HG02763 (cell line): ENCODE measurements around the gene USP53.
"Not testable (repeated sequence)": the region's sequence is repeated elsewhere in the genome, so short reads cannot be mapped to it uniquely, and the experiment has no call there.

Experiments
- ATAC-seq: cut with Tn5 transposase; IDR thresholded peaks from one replicate; pipeline ENCODE4 v1.9.1; 2021; ENCODE audit warnings: mild to moderate bottlenecking, moderate library complexity; ENCODE audit not compliant: unreplicated experiment

USP53 gene

GRCh38 chr4:119313237-119313636, 100.7 kb downstream of the USP53 start:
- ATAC-seq = no peak

- ATAC-seq = no peak
Observed at GRCh38 chr4:119314356-119314755, 101.8 kb downstream of the USP53 start.

GRCh38 chr4:119315036-119315435, 102.5 kb downstream of the USP53 start:
- ATAC-seq = no peak

- ATAC-seq = no peak
Observed at GRCh38 chr4:119317990-119318389, 105.5 kb downstream of the USP53 start.

DNA sequence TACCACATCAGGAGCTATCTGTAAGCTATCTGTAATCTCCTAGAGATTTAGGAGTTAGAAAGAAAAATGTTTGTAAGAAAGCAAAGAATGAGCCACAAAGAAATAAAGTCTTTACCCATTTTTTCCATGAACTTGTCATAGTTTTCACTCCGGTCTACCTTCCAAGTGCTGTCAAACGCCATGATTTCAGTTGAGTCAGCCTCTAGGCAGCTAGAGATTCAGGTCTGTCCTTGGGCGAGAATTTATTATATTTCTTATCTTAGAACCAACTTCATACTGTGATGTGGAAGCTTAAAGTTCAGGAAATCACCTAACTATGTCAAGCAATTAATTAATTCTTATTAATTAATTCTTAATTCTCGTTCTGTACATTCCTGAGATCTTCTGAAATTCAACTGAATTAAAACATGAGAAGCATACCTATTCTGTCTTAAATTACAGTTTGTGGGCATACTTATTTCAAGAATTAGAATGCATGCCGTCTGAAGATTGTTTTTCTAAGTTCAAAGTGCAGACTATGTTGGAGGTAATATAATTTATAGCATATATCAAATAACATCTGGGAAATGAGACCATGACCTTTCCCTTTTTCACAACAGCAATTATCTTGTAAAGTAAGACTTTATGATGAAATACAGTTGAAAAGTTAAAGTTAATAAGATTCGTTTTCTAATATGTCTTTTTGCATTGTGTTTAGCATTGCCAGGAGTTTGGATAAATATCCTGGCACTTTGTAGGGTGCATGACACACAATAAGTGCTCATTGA, 109.6 kb downstream of the USP53 start, which contains the start of gene FABP2:
TSS of gene FABP2 (minus strand) at position 218 of the 767 bp plus-strand sequence. CDS start at position 182, 36 bp downstream.
- no peak for ATAC-seq

DNA sequence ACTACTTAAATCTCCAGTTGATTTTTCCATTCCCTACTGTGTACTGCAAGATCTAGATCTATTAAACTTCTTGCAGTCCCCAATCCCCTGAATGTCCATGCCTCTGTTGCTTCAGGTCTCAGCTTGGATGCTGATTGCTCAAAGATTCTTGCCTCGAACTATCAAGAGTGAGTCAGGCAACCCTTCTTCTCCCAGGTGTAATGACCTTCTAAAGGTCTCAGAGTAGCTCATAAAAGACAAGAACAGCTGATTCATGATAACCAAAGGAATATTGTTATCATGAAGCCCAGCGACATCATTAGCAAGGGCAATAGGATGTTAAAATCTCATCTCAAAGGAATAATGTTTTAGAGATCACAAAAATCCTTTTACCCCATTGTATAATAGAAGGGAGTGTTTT, 116.2 kb downstream of the USP53 start:
- ATAC-seq = no peak

GRCh38 chr4:119329835-119330620, 117.5 kb downstream of the USP53 start:
- no peak for ATAC-seq

DNA sequence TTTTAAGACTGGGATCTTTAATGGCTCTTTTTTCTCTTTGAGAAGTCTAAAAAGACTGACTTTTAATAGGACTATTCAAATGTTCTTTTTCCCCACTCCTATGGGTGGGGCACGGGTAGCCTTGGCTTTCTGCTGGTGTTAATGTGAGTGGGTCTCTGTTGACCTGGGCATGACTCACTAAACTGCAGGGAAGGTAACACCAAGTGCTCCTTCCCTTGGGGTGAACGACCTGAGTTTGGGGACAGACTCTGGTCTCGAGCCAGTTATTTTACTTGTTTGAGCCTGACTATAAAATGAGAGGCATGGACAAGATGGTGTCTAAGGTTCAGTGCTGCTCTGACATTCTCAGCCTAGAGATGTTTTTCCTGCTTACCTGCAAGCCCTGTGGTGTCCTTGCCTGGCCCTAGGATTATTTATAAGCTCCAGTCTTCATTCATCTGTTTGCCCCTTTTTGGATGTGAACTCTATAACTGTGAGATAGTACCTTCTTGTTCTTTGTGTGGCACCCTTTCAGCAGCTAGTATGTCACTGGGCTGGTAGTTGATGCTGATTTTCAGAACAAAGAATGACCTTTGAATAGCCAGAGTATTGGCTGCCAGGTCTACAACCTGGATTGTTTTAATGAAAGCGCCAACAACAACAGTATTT, 123.9 kb downstream of the USP53 start:
- ATAC-seq = not testable (repeated sequence)

GRCh38 chr4:119337010-119337409, 124.5 kb downstream of the USP53 start:
- ATAC-seq = no peak

DNA sequence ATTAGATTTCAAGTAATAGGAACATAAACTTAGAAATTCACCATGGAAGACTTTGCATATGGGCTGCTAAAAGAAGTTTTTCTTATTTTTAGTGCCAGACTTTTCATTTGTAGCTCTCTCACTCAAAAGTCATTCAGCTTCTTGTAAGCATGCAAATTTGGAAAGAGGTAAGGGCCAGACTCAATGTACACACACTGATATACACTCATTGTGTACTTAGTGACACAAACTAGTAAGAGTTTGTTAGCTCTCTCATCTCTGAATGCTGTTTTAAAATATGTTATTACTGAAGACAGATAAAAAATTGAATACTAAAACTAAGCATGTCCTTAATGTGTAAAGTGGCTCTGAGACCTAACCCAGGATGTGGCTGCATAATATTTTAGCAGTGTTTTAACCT, 127.4 kb downstream of the USP53 start:
- not testable (repeated sequence) for ATAC-seq

DNA sequence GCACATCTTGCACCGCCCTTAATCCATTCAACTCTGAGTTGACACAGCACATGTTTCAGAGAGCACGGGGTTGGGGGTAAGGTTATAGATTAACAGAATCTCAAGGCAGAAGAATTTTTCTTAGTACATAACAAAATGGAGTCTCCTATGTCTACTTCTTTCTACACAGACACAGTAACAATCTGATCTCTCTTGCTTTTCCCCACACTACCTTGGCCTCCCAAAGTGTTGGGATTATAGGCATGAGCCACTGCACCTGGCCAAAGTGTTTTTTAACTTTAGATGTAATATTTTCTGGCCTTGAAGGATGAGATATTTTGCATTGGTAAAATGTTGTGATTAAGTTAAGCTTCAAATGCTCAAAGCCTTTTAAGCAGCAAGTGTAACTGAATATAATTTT, 130.8 kb downstream of the USP53 start:
- ATAC-seq = not testable (repeated sequence)
